NCI-H1048 (cell line): ENCODE results near the gene ADAM19.

ENCODE experiments used
- DNase-seq: peaks from one replicate; lab custom pipeline; 2025; lab: John Stamatoyannopoulos, UW

The ADAM19 gene

DNA sequence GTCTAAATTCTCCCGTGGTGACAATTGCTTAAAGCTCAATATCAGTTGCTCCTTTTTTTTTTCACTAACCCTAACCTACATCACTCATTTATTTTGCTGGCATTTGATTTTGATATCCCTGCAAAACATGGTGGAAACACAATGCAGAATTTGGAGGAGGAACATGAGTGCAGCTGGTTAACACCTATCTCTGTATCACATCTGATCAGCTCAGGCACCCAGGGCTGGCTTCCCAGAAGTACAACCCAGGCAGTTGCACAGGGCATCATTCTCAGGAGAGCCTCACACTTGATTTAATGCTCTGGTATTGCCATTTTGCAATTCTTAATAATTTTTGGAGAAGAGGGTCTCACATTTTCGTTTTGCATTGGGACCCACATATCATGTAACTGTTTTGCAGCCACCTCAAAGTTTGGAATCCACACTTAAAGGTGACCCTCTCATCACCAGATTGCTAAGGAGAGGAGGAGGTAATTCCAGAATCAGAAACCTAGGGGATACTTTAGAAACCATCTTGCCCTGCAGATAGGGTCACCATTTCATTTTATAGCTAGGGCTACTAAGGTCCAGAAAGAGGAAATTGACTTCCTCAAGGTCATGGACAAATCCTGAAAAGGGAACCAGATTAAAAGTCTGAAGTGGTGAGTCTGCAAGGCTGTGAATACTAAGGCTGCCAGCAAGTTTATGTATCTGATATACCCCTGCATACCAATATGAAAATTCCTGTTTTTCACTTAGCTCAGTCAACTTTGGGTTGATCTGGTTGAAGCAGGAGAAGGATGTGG, 19.3 kb upstream of the ADAM19 start:
- DNase-seq: no peak

DNA sequence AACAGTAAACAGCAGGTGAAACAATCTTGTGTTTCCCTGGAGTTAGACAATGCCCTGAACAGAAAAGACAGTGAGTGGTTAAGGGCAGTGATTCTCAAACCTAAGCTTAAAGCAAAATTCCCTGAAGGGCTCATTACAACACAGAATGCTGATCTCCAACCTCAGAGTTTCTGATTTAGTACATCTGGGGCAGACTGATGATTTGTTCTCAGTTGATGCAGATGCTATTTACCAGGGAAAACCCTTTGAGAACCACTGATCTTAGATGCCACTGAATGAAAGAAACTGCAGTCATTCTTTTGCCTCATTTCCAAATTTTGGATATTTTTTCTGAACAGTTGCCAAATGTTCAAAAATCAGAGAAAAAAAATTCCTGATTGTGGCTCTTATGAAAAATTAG, 18.7 kb upstream of the ADAM19 start:
- DNase-seq: no peak

DNA sequence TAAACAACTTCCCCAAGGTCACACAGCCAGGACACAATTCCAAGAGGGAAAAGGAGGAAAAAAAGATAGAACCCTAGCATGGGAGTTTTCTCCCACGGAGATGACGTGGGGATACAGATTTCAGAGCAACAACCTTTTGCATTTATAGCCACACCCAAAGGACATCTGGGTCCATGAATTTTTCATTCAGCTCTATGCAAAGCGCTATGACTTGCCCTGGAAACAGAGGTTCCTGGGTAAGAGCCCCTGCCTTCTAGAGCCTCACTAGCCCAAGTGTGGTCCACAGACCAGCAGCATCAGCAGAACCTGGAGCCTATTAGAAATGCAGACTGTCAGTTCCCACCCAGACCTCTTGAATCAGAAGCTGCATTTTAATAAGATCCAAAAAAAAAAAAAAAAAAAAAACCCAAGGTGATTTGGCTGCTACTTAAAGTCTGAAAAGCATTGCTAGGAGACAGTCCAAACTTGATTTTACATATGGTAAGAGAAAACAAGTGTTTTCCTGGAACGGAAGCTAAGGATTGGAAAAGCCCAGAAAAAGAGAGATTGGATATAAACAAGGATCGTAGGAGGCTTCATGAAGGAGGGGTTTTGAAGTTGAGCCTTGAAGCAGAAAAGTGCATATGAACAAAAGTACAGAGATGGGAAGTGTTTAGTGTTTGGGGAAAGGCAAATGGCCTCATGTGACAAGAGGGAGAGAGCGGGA, 17.6 kb upstream of the ADAM19 start:
- DNase-seq: no peak

DNA sequence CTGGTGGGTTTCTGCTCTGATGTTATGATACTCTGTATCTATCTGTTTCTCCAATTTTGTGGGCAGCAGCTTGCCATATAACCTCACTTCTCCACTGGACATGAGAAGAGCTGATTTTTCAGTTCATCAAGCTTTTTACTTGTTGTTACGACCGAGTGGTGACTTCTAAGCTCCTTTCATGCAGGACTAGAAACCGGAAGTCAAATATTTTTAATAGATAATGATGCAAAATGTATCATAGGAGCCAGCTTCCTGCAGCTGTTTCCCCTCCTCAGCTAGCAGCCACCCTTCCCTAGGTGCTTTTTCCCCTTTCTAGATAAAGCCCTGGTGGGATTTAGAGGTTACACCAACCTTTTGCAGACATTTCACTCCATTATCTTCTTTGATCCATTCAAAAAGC, 17.0 kb upstream of the ADAM19 start:
- DNase-seq: no peak

DNA sequence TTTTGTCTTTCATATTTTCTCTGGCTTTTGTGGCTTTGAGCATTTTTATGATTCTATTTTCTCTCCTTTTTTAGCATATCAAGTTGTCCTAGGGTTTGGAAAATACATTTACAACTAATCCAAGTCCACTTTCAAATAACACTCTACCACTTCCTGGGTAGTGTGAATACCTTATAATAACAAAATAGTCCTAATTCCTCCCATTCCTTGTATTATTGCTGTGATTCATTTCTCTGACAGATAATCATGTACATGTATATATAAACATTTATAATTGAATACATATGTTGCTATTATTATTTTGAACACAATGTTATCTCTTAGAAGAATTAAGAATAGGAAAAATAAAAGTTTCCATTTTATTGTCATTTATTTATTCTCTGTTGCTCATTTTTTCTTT, 14.9 kb upstream of the ADAM19 start:
- DNase-seq: no peak

DNA sequence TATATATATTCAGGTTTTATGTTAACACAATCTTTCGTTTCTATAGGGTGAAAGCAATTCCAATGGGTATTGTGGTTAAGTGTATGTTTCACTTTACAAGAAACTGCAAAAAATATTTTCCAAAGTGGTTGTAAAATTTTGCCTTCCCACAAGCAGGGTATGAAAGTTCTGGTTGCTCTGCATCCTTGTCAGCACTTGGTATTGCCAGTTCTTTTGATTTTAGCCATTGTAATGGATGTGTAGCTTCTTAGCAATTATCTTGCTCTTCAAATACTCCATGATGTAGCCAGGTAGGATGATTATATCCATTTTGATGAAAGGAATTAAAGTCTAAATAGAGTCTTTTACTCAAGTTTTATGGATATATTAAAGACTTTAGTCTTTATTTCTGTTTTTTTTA, 9.1 kb upstream of the ADAM19 start:
- DNase-seq: no peak

DNA sequence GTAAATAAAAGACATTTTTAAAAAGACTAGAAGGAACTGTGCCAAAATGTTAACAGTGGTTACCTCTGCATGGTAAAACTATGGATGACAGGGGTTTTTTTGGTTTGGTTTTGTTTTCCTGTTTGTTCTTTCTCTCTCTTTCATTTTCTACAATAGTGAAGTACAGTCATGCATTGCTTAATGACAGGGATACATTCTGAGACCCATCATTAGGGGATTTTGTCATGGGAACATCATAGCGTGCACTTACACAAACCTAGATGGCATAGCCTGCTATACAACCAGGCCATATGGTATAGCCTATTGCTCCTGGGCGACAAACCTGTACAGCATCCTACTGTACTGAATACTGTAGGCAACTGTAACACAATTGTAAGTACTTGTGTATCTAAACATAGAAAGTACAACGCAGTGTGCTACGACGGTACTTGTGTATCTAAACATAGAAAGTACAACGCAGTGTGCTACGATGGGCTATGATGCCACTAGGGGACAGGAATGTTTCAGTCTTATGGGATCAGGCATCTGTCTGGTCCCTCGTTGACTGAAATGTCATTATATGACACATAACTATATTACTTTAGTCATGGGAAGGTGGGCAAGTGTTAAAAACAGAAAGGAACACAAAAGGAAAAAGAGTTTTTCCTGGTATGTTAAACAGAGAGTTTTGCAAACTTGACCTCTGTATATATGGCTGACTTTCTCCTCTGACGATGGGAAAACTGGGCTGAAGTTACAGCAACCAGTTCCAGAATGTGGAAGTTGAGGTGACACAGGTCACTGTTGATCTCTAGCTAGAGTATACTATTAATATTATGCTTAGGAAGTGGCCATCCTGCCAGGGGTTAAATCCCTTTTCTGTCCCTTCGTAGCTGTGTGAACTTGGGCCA, 7.4 kb upstream of the ADAM19 start:
- no peak for DNase-seq

DNA sequence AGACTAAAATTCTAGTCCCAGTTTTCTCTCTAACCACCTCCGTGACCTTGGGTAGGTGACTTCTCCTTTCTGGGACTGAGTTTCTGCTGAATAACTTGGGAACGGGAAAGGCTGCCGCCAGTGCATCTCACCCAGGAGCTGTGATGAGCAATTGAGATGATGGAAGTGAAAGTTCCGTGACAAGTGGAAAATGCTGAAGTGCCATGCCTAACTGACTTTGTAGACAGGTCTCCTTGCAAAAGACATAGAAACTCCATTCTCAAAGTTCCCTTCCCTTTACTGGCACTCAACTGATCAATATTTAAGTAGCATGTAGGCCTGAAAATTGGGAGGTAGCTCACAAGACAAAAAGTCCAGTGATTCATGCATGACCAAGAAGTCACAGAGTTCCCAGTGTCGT, 6.3 kb upstream of the ADAM19 start:
- no peak for DNase-seq

DNA sequence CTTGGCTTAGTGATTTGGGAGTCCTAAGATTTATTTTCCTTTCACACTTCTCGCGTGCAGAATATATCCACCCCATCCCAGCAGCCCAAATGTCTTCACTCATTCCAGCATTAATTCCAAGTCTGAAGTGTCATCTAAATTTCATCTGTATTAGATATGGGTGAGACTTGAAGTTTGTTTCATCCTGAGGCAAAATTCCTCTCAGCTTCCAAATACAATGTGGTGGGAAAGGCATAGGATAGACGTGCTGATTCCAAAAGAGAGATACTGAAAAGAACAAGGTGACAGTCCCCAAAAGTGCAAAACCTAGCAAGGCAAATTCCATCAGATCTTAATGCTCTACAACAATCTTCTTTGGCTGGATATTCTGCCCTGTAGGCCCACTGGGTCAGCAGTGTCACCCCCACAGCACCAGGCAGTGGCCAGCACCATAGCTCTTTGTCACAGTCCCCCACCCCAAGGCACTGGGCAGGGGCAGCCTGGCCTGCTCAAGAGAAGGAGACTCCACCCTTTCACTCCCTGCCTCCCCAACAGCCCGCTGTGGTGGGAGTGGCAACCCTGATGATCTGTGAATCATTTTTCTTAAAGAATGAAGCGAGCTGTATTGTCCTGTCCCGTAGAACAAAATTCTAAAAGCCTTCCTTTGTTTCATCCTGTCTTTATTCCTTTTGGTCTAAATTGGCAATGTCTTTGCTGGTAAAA, 2.7 kb upstream of the ADAM19 start:
- DNase-seq: no peak

DNA sequence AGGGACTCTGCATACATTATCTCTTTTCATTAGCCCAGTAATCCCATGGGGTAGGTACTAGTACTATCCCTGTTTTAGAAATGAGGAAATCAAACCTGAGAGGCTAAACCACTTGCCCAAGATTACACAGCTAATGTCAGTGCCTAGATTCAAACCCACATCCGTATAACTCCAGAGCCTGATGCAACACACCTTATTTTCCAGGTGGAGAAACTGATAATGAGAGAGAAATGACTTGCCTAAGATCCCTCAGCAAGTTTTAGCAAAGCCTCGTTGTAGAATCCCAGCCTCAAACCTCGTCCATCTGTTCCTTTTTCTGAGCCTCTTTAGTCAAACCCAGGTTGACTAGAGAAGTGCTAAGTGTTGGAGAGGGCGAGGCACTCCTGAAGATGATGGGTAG, 1.1 kb upstream of the ADAM19 start:
- DNase-seq: no peak

DNA sequence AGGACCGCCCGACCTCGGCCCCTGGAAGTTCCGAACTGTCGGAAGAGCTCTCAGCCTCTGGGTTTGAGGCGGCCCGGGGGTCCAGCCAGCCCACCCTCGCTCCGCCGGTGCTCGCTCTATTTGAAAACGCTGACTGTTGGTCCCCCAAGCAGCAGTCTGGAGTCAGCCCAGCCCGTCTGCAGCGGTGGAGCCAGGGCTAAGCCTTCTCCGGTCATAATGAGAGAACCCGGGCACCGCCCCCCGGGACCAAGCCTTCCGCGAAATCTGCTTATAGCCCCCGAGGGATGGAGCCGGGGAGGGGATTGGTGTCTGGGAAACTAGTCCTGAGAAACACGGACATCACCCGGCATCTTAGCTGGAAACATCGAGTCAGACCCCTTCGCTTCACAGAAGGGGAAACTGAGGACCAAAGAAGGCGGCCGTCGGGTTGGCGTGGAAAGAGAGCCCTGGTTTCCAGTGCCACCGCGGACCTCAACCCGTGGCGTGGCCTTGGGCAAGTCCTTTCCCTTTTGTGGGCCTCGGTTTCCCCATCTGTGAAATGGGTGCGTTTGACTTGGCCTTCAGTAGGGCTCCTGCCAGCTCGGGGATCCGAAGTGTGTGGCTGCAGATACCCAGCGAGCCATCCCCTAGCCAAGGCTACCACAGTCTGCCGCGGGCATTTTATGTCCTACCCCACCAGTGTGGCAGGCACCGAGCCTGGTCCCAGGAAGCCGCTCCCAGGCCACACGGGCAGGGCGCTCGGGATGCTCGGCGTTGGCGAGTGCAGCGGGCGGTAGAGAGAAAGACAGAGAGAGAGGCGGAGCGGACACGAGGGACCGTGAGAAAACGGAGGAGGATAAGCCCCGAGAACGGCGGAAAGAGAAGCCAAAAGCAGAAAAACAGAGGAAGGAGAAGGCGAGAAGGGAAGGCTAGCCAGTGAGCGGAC, 857 bp downstream of the ADAM19 start:
- DNase-seq: no peak

DNA sequence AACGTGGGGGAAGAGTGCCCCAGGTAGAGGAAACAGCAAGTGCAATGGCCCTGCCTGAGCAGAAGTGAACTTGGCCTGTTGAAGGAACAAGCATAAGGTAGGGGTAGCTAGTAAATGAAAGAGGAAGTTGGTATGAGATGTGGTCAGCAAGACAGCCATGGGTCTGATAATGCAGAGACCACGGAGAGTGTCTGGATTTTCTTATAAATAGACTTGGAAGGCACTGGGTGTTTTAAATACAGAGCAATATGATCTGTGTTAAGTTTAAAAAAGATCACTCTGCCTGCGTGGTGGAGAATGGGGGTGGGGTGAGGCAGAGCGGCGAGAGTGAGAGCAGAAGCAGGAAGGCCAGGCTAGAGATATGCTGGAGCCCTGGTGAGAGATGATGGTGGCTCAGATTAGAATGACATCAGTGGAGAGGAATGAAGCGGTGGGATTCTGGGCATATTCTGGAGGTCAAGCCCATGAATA, 4.2 kb downstream of the ADAM19 start:
- no peak for DNase-seq

DNA sequence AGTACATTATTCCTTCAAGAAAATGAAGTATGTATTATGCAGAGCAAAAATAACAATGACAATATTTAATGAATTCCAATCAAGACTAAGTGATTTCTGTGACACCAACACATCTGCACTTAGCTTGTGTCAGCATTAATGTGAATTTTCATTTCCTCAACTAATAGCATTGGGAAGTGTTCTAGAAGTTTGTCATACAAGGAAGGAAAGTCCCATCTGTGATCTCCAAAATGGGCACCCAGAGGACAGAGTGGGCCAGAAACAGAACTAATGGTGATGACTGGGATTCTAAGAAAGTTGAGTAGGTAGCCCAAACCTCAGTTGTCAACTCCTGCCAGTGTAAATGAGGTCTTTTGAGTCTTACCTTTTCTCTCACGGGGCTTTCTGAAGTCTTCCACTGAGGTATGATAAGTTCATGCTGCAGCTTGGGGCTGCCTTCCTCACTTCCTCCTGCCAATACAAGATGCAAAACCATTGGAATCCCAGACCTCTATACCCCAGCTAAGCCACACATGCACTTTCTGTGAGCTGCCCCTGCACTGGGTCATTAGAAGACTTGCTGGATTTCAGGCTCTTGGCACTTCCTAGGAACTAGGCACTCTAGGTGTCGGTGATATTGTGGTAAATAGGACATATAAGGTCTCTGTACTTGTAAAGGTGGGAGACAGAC, 4.9 kb downstream of the ADAM19 start:
- no peak for DNase-seq

DNA sequence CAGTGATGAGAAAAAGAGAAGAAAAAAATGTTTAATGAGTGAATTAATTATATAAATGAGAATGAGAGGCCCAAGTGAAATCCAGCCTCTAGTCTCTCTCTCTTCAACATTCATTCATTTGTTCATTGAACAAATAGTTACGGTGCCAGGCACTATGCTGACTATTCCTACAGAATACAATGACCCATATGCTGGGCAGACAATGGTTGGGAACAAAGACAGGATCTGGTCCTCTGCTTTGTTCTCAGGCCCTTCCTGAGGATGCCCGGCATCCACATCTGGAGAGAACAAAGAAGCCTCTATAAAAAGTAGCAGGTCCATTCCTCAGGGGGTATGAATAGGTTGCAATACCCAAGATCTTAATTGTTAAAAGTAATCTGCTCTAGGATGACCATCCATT, 6.9 kb downstream of the ADAM19 start:
- no peak for DNase-seq

DNA sequence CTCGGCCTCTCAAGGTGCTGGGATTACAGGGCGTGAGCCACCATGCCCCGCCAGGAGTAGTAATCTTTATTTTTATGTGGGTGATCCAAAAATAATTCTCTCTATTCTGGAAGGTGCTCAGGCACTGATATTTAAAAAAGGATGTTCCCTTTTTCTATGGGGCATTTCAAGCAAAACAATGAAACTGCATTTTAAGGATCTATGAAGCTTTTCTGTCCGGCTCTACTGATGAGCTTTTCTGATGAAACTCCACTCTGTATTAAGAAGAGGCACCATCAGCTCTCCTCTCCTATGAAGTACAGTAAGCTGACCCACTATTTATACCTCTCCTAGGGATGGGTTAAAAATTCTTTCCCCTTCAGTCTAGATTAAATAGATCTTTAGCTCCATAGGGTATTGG, 7.4 kb downstream of the ADAM19 start:
- no peak for DNase-seq

DNA sequence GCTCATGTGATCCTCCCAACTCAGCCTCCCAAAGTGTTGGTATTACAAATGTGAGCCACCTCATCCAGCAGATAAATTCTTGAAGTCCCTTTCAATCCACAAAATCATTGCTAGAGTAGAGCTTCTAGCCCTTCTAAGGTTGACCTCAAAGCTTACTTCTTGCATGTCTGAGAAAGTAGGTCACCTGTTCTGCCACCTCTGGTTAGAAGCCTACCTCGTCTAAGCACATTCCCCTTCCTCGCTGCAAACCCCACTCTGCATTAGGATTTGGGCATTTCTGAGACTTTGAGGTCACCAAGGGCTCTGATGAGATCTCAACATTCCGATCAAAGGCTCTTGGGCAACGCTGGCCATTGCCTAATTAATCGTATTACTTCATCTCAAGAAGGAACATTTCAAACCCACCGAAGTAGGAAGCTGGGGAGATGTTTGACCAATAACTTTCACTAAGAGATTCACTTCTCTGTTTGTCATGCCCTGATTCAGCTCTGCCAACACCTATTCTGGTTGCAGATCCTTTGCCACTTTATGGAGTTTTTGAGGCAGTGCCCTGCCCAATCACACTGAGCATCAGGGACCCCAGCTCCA, 8.6 kb downstream of the ADAM19 start:
- DNase-seq: no peak

DNA sequence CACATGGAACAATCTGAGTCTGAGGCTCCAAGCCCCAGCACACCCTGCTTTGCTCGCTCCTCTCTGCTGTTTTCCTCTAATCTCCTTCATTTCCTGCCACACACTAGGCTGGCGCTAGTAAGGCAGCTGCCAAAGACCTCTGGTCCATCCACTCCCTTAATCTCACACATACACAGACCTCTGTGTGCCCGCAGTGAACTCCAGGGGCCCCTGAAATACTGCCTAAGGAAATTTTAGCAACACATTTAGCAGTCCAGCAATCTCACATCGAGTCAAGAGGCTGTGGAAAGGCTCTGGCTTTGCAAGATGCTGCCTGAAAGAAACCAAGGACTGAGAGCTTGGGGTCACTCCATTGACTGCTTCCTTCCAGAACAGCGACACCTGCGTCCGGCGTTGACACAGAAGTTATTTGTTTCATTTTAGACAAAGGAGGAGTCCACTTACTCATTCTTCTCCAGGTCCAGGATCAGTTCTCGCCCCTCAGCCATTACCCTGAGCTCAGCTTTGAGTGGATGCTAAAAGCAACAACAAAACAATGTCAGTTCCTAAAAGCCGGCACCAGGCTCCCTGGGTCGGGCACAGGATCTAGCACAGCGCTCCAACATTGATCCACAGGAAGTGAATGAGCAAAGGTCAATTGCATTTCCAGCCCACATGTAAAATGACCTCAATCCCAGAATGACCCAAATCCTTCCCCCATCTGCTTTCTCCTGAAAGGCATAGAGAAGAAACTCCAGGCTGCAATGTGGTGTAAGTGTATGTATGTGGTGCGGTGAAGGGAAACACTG, 11.5 kb downstream of the ADAM19 start:
- no peak for DNase-seq

DNA sequence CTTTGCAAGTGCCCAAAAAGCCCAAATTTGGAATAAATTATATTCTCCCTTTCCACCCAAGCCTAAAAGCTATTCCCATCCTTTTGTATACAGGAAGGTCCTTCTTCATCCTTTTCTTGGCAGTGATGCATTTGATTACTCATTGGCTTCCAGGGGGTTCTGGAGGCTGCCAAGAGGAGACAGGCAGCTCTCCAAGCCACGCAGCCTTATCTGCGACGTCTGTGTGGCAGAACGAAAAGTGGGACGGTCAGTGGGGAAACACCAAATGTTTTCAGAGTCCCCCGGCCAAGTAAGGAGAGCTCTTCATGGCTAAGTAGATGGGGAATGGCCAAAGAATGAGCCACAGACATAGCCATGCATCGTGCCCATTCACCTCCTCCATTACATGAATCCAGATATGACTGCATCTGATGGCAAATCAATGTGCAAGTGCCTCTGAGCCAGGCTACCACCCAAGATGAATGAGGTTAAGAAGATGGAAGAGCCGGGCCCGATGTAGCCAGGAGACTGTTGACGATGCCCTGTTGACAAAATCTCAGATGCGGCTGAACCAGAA, 12.1 kb downstream of the ADAM19 start:
- DNase-seq: no peak

DNA sequence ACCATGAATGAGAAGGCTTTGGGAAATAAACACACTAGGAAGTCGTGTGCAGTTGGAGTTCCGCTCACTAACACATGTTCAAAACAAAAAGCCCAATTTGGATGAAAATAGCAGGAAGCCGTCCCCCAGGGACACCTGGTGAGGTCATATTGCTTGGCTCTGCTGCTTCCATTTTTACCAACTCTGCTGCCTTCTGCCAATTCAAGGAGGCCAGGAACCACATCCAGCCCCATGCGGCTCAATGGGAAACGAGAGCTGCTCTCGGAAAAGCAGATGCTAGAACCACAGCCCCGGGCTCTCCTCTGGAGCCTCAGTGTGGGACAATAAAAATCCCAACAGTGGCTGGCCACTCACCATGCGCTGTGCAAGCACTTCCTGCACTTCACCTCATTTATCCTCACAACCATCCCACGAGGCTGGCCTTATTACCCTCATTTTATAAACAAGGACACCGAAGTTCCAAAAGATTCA, 13.4 kb downstream of the ADAM19 start:
- no peak for DNase-seq
